ENCODE results near the gene ZNF442.
"Not testable (repeated sequence)": the region's sequence is repeated elsewhere in the genome, so short reads cannot be mapped to it uniquely, and the experiment has no call there.

The ZNF442 gene

DNA sequence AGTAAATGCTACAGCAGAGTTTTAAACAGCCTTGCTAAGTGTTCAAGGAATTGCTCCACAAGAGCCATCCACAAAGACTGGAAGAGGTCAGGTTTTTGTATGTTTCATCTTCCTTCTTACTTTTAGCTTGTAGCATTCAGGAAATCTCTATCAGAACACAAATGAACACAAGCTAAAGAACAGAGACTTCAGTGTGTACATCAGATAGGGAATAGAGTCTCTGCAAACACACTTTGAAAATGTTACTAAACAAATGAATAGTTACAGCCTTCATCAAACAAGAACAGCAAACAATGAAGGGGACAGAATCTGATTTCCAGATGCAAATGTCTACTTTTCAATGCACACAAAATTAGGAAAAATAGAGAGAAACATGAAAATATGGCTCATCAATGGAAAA, 39.8 kb downstream of the ZNF442 start:
- DNase-seq = no peak

DNA sequence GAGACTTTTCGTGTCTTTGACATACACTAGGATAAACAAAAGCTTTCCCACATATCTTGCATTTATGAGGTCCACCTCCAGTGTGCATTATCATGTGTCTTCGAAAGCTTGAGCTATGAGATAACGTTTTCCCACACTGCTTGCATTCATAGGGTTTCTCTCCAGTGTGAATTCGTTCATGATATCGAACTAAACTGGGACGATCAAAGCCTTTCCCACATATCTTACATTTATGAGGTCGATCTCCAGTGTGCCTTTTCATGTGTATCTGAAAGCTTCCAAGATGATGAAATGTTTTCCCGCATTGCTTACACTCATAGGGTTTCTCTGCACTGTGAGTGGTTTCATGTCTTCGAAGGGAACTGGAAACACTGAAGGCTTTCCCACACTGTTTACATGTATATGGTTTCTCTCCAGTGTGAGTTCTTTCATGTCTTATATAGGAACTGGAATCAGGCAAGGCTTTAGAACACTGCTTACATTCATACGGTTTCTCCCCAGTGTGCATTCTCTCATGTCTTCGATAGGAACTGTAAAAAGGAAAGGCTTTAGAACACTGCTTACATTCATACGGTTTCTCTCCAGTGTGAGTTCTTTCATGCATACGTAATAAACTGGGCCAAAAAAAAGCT, 46.6 kb downstream of the ZNF442 start:
- DNase-seq = no peak

DNA sequence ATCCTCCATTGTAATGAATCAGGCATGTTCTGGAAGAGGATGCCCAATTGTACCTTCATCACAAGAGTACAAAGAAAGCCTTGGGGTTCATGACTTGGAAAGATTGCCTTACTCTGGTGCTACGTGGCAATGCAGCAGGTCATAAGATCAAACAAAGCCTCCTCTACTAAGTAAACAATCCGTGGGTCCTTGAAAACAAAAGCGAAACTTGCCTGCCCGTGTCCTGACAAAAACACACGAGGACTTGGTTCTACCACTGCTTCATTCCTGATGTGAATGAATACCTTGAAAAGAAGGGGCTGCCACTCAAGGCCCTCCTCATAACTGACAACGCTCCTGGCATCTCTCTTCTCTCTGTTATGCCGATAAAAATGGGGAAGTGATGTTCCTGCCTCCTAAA, 50.9 kb downstream of the ZNF442 start:
- no peak for DNase-seq

DNA sequence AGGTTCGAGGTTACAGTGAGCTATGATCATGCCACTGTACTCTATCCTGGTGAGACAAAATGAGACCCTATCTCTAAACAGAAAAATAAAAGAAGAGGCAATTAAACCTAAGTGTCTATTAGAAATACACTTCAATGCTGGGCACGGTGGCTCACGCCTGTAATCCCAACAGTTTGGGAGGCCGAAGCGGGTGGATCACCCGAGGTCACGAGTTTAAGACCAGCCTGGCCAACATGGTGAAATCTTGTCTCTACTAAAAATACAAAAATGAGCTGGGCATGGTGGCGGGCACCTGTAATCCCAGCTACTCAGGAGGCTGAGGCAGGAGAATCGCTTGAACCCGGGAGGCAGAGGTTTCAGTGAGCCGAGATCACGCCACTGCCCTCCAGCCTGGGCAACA, 56.6 kb downstream of the ZNF442 start:
- DNase-seq = not testable (repeated sequence)
